OCI-LY3 (cell line): ENCODE data around the gene UNC5A.

Source experiments
- EZH2phosphoT487 ChIP-seq: fragments of 200-600 bp; shearing (Covaris generic); IDR thresholded peaks from 2 replicates; pipeline ENCODE4 v1.6.1; 2018; ENCODE audit warnings: antibody characterized with exemption, mixed run types, low read depth
- TF ChIP-seq, protein P1 (sequence below): fragments of 200-600, 300-600 bp; sonication (generic); IDR thresholded peaks from 2 replicates; pipeline ENCODE4 v1.5.1; 2014; ENCODE audit warnings: antibody characterized with exemption, low read length, low read depth

DNA sequence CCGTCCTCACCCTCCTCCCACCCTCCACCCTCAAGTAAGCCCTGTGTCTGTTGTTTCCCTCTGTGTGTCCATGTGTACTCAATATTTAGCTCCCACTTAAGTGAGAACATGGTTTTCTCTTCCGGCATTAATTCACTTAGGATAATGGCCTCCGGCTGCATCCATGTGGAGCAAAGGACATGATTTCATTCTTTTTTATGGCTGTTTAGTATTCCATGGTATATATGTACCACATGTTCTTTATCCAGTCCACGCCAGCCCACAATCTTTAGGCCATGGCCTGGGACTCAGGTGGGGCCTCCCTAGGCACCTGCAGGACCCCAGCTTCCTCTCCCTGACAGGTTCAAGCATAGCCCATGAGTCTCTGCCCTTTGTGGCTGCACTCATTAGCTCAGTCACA, 22.9 kb downstream of the UNC5A start:
- TF ChIP-seq, protein P1, sequence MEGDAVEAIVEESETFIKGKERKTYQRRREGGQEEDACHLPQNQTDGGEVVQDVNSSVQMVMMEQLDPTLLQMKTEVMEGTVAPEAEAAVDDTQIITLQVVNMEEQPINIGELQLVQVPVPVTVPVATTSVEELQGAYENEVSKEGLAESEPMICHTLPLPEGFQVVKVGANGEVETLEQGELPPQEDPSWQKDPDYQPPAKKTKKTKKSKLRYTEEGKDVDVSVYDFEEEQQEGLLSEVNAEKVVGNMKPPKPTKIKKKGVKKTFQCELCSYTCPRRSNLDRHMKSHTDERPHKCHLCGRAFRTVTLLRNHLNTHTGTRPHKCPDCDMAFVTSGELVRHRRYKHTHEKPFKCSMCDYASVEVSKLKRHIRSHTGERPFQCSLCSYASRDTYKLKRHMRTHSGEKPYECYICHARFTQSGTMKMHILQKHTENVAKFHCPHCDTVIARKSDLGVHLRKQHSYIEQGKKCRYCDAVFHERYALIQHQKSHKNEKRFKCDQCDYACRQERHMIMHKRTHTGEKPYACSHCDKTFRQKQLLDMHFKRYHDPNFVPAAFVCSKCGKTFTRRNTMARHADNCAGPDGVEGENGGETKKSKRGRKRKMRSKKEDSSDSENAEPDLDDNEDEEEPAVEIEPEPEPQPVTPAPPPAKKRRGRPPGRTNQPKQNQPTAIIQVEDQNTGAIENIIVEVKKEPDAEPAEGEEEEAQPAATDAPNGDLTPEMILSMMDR, result no peak
- no peak for TF ChIP-seq EZH2phosphoT487
